Posterior vena cava (tissue), 2 donors: ENCODE measurements around the gene TUBA3D. TPM values are rescaled to one million over a fixed set of nuclear protein-coding genes. Genes with fewer than 3 reads are reported as not detected.
"Not testable (repeated sequence)": the region's sequence is repeated elsewhere in the genome, so short reads cannot be mapped to it uniquely, and the experiment has no call there.

Experiments used
- DNase-seq: peaks from one replicate; pipeline ENCODE4 v3.0.0-alpha.2; 2020; ENCODE audit warnings: low spot score
- intact Hi-C, 2 donors: fragments of 100-400 bp; cut with DNase I; formaldehyde crosslinking; loops; one replicate each; pipeline versions ENCODE4 v1.14.1 to v1.14.2; 2022 to 2023
- total RNA-seq, 2 donors: library from RNA; stranded (reverse); fragmentation: NEBNext Ultra II Directional; extraction: Animal tissue kit (Norgen Biotek cat#: 25700); gene quantifications; one replicate each; pipeline ENCODE4 v1.2.1, GENCODE V29; 2021
- donor health status: DM: yes; HTN: yes; CAD: no.
- donor health status: DM: yes; HTN: yes; CAD: no.

The TUBA3D gene
- total RNA-seq, 2 donors from 2014 or later: not detected

DNA sequence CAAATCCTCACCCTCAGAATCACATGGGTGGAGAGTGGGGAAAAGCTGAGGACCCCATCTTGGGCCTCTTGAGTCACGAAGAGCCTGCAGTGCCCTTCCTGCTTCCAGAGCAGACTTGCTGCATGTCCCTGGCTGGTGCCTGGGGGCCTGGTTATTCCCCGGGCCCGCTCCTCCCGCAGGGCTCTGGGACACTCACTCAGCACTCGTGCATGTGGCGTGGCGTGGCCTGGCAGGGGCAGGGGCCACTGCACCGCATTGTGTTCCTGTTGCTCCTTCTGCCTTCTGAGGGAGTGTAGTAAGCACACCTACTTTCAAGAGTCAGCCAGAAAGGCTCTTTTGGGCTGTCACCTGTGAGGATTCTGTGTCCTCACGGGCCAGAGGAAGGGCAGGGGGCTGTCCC lies 33.7 kb downstream of the TUBA3D start:
- DNase-seq: no peak
- intact Hi-C loops: no loop called here

DNA sequence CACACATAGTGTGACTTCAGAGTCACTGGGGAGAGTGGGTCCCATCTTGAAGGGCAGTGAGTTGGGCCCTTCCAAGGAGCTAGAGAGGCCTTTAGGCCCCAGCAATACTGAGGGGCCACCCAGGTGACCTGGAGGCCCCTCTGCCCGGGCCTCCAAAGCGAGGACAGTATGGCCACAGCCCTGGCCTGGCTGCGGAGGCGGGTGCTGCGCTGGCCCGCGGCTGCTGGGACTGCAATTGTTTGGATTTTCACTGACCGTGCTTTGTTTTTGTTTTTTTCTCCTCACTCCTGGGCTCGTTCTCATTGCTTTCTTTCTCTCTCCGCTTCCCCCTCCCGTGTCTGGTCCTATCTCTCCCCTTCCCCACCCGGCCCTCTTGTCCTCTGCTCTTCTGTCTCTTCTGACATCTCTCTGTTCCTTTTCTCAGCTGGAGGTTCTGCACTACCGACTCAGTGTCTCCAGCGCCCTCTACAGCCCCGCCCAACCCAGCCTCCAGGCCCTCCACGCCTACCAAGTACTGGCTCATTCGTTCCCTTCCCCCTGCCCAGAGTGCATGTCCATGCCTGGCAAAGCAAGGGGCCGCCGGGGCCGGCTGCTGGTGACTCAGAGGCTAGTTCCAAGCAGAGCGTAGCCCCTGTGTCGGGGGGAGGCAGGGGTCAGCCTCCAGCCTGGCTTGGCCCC lies 35.5 kb downstream of the TUBA3D start:
- intact Hi-C loops, DNase-seq: not testable (repeated sequence)

DNA sequence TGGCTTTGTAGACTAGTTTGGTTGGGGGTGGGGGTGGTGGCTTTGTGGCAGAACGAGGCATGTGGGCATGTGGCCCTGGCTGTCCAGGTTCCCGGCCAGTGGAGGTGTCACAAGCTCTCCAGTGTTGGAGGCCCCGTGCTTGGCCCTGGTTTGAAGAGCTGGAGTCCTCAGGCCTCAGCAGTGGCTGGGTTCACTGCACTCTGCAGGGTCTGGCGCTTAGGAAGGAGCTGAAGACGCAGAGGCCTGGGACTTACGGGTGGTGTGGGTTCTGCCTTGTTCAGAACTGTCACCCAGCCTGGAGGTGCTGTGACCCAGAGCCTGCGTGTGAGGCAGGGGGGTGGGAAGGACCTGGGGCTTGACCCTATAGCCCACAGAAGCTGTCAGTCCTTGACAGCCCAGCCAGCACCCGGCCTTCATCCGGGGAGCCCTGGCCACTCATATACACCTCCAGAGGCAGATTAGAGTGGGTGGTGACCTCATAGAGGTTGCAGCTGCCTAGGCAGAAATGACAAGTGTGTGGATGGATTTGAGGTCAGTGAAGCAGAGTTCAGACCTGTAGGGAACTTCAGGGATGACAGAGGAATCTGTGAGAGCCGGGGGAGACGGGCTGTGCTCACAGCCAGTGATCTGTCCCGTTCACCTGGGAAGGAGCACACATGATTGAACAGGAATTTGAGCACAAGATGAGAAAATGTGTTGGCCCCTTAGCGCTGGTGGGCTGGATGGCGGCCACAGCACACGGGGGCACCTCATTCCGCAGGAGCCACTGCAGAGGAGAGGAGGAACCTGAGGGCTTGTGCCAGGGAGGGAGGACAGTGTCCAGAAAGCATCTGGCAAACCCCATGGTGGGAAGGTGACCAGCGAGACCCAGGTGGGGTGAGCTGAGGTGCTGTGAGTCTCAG lies 36.3 kb downstream of the TUBA3D start:
- DNase-seq, intact Hi-C loops: not testable (repeated sequence)

DNA sequence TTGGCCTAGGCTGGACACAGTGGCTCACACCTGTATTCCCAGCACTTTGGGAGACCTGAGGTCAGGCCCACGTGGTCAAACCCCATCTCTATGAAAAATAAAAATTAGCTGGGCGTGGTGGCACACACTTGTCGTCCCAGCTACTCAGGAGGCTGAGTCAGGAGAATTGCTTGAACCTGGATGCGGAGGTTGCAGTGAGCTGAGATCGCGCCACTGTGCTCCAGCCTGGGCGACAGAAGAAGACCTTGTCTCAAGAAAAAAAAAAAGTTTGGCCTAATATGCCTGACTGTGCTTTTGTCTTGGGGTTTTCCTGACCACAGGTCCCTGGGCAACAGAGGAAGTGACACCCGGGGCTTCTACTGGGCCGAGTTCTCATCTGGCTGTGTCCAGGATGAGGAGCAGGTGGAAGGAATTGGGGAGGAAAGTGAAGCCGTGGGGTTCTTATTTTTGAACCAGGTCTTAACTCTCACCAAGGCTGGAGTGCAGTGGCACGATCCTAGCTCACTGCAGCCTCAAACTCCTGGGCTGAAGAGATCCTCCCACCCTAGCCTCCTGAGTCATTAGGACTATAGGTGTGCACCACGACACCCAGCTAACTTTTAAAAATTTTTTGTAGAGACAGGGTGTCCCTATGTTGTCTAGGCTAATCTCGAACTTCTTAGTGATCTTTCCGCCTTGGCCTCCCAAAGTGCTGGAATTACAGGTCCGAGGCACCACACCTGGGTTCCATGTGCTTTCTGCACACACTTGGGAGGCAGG lies 38.7 kb downstream of the TUBA3D start:
- DNase-seq, intact Hi-C loops: not testable (repeated sequence)

DNA sequence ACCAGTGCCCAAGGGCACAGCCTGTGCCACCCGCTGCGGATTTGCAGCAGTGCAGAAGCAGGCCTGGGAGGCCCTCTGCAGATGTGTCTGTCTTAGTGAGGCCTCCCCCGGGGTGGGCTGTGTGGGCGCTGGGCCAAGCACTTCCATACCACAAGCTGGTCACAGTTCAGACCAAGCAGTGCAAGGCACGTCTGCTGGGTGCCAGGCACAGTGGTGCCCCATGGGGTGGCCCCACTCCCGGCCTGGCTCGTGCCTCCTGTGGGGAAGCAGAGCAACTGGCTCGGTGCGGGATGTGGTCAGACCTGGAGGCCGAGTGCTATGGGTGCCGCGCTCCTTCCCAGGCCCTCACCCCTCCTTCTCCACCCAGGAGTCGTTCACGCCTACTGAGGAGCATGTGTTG lies 39.3 kb downstream of the TUBA3D start:
- DNase-seq: peak; percentile 76
- intact Hi-C loops: not testable (repeated sequence)

DNA sequence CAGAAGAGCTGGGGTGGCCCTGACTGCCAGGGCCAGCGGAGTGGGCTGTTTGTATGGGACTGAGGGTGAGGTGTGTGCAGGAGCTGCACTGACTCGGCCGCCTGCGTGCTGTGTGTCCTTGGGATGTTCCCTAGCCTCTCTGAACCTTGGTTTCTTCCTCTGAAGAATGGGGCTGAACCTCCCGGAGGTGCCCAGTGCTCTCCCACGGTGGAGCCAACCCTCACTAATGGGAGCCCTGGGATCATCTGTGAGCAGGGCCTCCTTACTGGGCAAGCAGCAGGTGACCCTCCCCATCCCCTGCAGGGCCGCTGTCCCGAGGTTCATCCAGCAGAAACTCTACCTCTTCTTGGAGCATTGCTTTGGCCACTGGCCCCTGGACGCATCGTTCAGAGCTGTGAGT lies 40.1 kb downstream of the TUBA3D start:
- DNase-seq: peak; percentile 58
- intact Hi-C loops: no loop called here

DNA sequence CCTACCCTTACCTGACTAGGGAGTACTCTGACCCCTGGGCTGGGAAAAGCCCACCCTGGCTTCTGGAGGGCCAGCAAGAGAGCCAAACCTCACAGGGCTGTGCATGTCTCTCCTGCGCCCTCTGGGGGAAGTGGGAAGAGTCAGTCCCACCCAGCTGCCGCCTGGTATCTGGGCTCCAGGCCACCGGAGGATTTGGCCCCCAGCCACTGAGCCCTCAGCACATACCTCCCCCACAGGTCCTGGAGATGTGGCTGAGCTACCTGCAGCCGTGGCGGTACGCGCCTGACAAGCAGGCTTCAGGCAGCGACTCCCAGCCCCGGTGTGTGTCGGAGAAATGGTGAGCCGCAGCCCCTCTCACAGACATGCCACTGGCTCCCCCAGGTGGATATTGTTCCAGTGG lies 40.7 kb downstream of the TUBA3D start:
- DNase-seq: peak; percentile 66
- intact Hi-C loops: not testable (repeated sequence)

DNA sequence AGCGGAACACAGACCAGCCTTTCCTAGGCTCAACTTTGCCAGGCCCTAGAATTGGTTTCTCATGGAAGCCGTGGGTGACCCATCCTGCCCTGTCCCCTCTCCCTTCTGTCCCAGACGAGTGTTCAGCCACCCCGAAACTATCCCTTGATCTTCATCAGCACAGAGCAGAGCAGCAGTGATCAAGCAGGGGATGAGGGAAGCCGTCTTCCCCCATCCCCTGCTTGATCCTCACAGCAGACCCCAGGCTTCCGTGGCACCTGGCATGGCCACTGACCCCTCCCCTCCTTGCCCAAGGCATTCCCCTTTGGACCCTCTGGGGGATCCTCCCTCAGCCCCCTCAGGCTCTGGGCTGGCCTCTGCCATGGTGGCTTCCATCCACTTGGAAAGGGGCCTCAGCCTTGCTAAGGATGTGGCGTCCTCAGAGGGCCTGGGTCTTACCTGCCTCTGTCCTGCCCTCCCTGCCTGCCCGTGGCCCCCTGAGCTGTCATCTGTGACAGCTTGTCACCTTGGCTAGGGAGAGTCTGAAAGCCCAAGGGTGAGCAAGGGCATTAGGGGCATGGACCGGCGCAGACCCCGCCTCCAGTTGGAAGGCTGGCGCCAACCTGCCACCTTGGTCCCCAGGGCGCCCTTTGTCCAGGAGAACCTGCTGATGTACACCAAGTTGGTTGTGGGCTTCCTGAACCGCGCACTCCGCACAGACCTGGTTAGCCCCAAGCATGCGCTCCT lies 41.4 kb downstream of the TUBA3D start:
- intact Hi-C loops: no loop called here
- DNase-seq: peak; percentile 68

DNA sequence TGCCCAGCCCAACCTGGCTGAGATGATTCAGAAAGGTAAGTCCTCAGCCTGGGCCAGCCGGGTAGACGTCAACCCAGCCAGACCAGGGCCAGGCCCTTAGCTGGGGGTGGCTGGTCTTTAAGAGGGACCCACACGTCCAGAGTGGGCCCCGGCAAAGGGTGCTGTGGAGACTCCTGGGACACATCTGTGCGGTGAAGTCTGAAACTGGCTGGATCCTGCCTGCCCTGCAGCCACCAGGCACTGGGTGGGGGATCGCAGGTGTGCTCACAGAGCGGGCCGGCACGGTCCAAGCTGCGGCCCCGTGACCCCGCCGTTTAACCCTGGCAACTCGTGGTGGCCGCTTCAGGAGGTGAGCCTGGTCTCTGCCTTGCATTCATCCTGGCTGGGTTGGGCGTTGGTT lies 41.9 kb downstream of the TUBA3D start:
- peak; percentile 60 for DNase-seq
- intact Hi-C loops: not testable (repeated sequence)

DNA sequence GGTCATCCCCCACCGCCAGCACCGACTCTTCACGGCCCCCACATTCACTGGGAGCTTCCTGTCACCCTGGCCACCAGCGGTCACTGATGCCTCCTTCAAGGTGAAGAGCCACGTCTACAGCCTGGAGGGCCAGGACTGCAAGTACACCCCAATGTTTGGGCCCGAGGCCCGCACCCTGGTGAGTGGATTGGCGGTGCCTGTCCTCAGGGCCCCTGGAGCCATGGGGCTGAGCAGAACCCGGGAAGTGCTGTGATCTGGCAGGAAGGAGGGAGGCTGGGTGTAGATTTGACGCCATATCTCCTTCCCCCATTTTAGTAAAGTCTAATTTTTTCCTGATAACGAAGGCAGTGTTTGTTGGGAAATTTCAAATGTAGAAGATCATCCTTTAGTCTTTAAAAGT lies 42.6 kb downstream of the TUBA3D start:
- peak; percentile 28 for DNase-seq
- intact Hi-C loops: not testable (repeated sequence)

DNA sequence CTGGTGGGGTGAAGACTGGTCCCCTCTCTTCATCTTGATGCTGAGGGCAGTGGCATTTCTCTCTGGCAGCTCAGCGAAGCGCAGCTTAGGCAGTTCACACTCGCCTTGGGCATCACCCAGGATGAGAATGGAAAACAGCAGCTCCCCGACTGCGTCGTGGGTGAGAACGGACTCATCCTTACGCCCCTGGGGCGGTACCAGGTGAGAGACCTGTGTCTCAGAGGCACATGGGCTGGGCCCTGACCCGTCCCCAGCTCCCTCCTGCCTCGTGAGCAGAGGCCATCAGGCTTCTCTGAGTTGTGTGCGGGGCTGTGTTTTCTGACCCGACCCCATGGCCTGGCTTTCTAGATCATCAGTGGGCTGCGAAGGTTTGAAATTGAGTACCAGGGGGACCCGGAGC lies 43.5 kb downstream of the TUBA3D start:
- peak; percentile 63 for DNase-seq
- intact Hi-C loops: no loop called here

DNA sequence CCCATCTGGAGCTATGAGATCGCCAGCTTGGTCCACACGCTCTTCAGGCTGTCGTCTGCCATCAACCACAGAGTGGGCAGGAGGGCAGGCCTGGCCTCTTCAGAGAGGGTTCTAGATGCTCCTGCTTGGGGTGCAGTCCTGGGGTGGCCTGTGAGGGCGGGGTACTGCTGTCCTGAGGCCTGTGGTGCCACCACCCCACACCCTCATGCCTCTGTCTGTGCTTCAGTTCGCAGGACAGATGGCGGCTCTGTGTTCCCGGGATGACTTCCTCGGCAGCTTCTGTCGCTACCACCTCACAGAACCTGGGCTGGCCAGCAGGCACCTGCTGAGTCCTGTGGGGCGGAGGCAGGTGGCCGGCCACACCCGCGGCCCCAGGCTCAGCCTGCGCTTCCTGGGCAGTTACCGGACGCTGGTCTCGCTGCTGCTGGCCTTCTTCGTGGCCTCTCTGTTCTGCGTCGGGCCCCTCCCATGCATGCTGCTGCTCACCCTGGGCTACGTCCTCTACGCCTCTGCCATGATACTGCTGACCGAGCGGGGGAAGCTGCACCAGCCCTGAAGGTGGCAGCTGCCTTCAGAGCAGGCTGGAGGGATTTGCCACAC lies 44.1 kb downstream of the TUBA3D start:
- DNase-seq: peak; percentile 62
- intact Hi-C loops: not testable (repeated sequence)

DNA sequence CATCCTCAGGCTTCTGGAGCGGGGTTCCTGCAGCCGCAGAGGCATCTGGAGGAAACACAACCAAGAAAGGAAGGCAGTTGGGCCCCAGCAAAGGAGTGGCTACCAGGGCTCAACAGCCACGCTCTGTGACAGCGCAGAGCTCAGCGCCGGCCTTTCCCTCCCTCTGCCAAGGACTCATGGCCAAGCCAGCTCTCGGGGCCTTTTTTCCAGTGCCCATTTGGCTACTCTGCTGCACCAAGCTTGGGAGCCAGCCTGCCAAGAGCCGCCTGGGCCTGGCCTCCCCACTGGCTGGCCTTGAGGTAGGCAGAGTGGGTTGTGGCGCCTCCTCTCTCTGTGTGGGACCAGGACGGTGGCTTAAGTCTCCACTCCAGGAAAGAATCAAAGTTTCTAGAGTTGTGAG lies 44.6 kb downstream of the TUBA3D start:
- peak; percentile 72 for DNase-seq
- intact Hi-C loops: no loop called here

DNA sequence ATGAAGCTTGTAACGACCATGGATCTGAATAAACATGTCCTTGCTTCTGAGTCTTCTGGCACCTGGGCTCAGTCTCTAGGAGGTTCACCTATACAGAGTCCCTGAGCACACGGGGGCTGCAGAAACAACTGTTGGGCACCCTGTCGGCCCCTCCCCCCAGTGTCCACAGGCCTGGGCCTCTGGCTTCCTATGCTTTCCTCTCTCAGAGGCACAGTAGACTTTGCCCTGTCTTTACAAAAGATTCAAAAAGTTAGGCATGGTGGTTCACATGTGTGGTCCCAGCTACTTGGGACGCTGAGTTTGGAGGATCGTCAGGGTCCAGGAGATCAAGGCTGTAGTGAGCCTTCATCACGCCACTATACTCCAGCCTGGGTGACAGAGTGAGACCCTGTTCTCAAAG lies 45.6 kb downstream of the TUBA3D start:
- intact Hi-C loops: not testable (repeated sequence)
- peak; percentile 4 for DNase-seq

DNA sequence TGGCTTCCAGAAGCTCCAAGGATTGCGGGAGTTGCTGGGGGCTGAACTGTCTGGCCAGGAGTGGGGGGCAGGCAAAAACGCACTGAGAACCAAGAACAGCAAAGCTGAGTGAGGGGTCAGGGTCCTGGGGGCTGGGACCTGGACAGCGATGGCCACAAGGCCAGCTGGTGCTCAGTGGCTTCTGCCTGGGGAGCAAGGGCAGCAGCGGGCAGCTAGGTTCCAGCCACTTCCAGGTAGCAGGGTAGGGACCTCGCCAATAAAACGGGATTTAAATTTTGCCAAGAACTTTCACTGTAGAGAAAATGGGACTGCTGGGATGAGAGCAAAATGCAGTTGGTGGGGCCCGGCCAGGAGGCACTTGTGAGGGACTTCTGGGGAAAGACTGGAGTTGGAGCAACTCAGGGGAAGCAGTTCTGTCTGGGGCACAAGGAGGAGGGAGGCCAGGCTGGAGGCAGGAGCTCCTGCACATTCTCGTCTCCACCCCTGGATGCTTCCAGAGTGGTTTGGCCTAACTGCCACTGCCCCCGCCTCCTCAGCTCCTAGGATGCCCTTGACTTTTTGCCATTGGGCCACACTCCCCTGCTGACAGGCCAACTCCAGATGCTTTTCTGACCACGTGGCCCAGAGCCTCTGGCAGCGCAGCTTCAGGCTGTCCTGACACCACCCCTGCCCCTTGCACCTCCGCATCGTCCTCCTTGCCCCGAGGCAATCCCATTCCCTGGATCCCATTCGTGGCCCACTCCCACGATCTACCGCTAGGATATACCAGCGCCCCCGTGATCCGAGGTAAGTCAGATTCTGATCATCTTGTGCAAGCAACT lies 46.3 kb downstream of the TUBA3D start:
- intact Hi-C loops: no loop called here
- DNase-seq: peak; percentile 72

DNA sequence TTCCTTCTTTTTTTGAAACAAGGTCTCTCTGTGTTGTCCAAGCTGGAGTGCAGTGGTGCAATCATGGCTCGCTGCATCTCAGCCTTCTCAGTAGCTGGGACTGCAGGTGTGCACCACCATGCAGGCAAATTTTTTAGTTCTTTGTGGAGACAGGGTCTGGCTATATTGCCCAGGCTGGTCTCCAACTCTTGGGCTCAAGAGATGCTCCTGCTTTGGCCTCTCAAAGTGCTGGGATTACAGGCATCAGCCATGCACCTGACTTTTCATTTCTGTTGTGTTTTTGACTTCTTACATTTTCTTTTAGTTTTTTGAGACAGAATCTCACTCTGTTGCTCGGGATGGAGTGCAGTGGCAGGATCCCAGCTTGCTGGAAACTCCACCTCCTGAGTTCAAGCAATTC lies 49.3 kb downstream of the TUBA3D start:
- intact Hi-C loops: not testable (repeated sequence)
- DNase-seq: peak; percentile 40

DNA sequence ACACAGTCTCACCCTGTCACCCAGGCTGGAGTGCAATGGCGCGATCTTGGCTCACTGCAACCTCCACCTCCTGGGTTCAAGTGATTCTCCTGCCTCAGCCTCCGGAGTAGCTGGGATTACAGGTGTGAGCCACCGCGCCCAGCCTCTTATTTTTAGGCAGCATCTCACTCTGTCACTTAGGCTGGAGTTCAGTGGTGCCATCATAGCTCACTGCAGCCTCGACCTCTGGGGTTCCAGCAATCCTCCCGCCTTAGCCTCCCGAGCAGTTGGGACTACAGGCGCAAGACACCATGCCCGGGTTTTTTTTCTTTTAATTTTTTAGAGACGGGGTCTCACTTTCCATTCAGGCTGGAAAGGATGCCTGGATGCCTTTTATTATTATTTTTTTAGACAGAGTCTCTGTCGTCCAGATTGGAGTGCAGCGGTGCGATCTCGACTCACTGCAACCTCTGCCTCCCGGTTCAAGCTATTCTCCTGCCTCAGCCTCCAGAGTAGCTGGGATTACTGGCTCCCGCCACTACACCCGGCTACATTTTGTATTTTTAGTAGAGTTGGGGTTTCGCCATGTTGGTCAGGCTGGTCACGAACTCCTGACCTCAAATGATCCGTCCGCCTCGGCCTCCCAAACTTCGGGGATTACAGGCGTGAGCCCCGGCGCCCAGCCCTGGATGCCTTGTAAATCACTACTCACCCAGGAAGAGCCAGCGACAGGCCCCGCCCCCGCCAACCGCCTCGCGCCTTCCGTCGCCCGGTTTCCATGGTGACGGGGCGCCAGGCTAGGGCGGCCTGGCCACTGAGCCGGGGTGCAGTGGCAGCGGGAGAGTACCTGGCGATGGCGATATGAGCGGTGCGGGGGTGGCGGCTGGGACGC lies 51.4 kb downstream of the TUBA3D start, which contains the start of gene CCDC74A:
TSS of gene CCDC74A (plus strand) at position 758 of the 871 bp plus-strand sequence. CDS start at position 841, 83 bp downstream.
- peak; percentile 84 for DNase-seq
- intact Hi-C loops: not testable (repeated sequence)
